Measurements from ENCODE around the gene SH3BP1. TPM values are rescaled to one million over a fixed set of nuclear protein-coding genes. Genes with fewer than 3 reads are reported as not detected.
"Not testable (repeated sequence)": the region's sequence is repeated elsewhere in the genome, so short reads cannot be mapped to it uniquely, and the experiment has no call there.

SH3BP1 gene
- total and polyA plus RNA-seq, 8 donors, result 1.6 to 135 (median 9.5) TPM; not detected in 1

- H3K27ac ChIP-seq, result no peak overlapping the region
- peaks cover 0 to 23% (median 0%) of the 10 kb centered on the region in 4 donors for H3K4me1 ChIP-seq
- no peaks in the 10 kb centered on the region for H3K27me3 ChIP-seq
- intact Hi-C loops (cut with DNase I; ENCODE audit: low total_unique reads), result loop anchor here (10.0 kb wide), 1 partner anchor 54 kb away; no protein-coding TSS in a partner anchor
- H3K4me3 ChIP-seq, result no peak overlapping the region
- H3K9me3 ChIP-seq, result no peaks in the 10 kb centered on the region
- 57 to 81% (median 72%) methylated on average over 3 to 4 of the region's 4 CpGs for WGBS, 5 donors
- no peak for DNase-seq
- TF ChIP-seq POLR2AphosphoS5 (IDR thresholded peaks at IDR 0.05), result no peak
- no peak for TF ChIP-seq POLR2A (IDR thresholded peaks at IDR 0.05)
- no peak for TF ChIP-seq CTCF (IDR thresholded peaks at IDR 0.05)
- no peak for TF ChIP-seq EP300 (IDR thresholded peaks at IDR 0.05)
- H3K36me3 ChIP-seq, result no peaks in the 10 kb centered on the region
These were observed 40.3 kb upstream of the SH3BP1 start for GRCh38 chr22:37599153-37599552.

GRCh38 chr22:37601203-37601539, 38.3 kb upstream of the SH3BP1 start:
- Histone ChIP-seq H3K4me3 (no peak overlapping the region), H3K27ac (peak overlapping the region; percentile 43 to 79 (median 68)), H3K4me1 (peaks cover 0 to 33% (median under 1%) of the 10 kb centered on the region in 4 donors), H3K9me3 (no peaks in the 10 kb centered on the region), H3K36me3 (no peaks in the 10 kb centered on the region), H3K27me3 (peaks cover 0 to 6% (median 0%) of the 10 kb centered on the region in 3 donors)
- DNase-seq, result no peak
- no peak for TF ChIP-seq CTCF (IDR thresholded peaks at IDR 0.05)
- TF ChIP-seq POLR2A (IDR thresholded peaks at IDR 0.05), result no peak
- TF ChIP-seq POLR2AphosphoS5 (IDR thresholded peaks at IDR 0.05), result no peak
- no peak for TF ChIP-seq EP300 (IDR thresholded peaks at IDR 0.05)
- 15 to 39% (median 23%) methylated on average over 4 of the region's 4 CpGs for WGBS, 5 donors
- intact Hi-C loops (cut with DNase I; ENCODE audit: low total_unique reads), result no loop called here

GRCh38 chr22:37601540-37602442, 37.7 kb upstream of the SH3BP1 start:
- WGBS, 5 donors, result 21 to 41% (median 27%) methylated on average over 14 of the region's 14 CpGs
- intact Hi-C loops (cut with DNase I; ENCODE audit: low total_unique reads), result no loop called here
- Histone ChIP-seq H3K36me3 (no peaks in the 10 kb centered on the region), H3K9me3 (no peaks in the 10 kb centered on the region), H3K4me1 (peaks cover 0 to 39% (median 7%) of the 10 kb centered on the region in 4 donors), H3K4me3 (no peak overlapping the region), H3K27me3 (peaks cover 0 to 6% (median 0%) of the 10 kb centered on the region in 3 donors), H3K27ac (peak overlapping the region; percentile 60 to 79 (median 72))
- peak; percentile 79 to 93 for DNase-seq
- TF ChIP-seq POLR2A (IDR thresholded peaks at IDR 0.05) (no peak), EP300 (IDR thresholded peaks at IDR 0.05) (no peak), POLR2AphosphoS5 (IDR thresholded peaks at IDR 0.05) (peak in 2 of 3 donors; percentile 10 to 53)

- 88 to 95% (median 95%) methylated on average over 5 of the region's 5 CpGs for WGBS, 5 donors
- H3K36me3 ChIP-seq; intact Hi-C loops (cut with DNase I; ENCODE audit: low total_unique reads); H3K27me3 ChIP-seq; H3K4me3 ChIP-seq; DNase-seq; H3K9me3 ChIP-seq: not testable (repeated sequence)
- Histone ChIP-seq H3K4me1 (peaks cover 4 to 48% (median 16%) of the 10 kb centered on the region in 4 donors), H3K27ac (peak overlapping the region; percentile 60 to 79 (median 72))
These were observed 36.8 kb upstream of the SH3BP1 start for GRCh38 chr22:37602546-37603277.

- no peak for DNase-seq
- Histone ChIP-seq H3K4me1 (peaks cover 9 to 50% (median 22%) of the 10 kb centered on the region in 4 donors), H3K4me3 (no peak overlapping the region), H3K27me3 (peaks cover 0 to 6% (median 0%) of the 10 kb centered on the region in 3 donors), H3K27ac (no peak overlapping the region), H3K36me3 (no peaks in the 10 kb centered on the region), H3K9me3 (no peaks in the 10 kb centered on the region)
- intact Hi-C loops (cut with DNase I; ENCODE audit: low total_unique reads), result no loop called here
- no peak for TF ChIP-seq EP300 (IDR thresholded peaks at IDR 0.05)
- no peak for TF ChIP-seq POLR2AphosphoS5 (IDR thresholded peaks at IDR 0.05)
- no peak for TF ChIP-seq POLR2A (IDR thresholded peaks at IDR 0.05)
- TF ChIP-seq CTCF (IDR thresholded peaks at IDR 0.05), result no peak
- 92 to 96% (median 94%) methylated on average over 6 of the region's 6 CpGs for WGBS, 5 donors
These were observed 35.4 kb upstream of the SH3BP1 start for GRCh38 chr22:37604074-37604473.

Measured in stomach (tissue), 9 donors.